Measurements from ENCODE around the gene ARHGEF17.
A peak's percentile ranks its signal among the peaks of the same experiment; 100 is the strongest.

ARHGEF17 gene

GRCh38 chr11:73340164-73340563, 32.1 kb downstream of the ARHGEF17 start:
- TF ChIP-seq ZNF692 (tag by site-specific recombination; IDR thresholded peaks at IDR 0.05) (no peak), ZNF623 (tag by site-specific recombination; IDR thresholded peaks at IDR 0.05) (peak; percentile 37; the same call in 1 of the 2 replicates)
- 0 out of 2 replicates have a peak, but pooled peaks cover under 1% of the 10 kb centered on the region for H3K4me1 ChIP-seq (ENCODE audit: control insufficient read depth, insufficient read depth, low read length)
- H3K36me3 ChIP-seq (ENCODE audit: control insufficient read depth in 2 of 2, insufficient read depth in 1 of 2, low read length in 2 of 2): no peaks in the 10 kb centered on the region
- no peaks in the 10 kb centered on the region for H3K9me3 ChIP-seq (ENCODE audit: control insufficient read depth, insufficient read depth, low read depth, low read length)
- no peak overlapping the region for H3K4me3 ChIP-seq (ENCODE audit: low read depth, low read length)
- H3K27ac ChIP-seq (ENCODE audit: extremely low read depth, low read depth, low read length): no peak overlapping the region
- POLR2A ChIA-PET: interaction anchor here (0.5 kb wide), 1 partner anchor 220 kb away, joined by 4 read pairs; no protein-coding TSS in a partner anchor
- CTCF ChIA-PET: interaction anchor here (0.7 to 4.6 kb wide), 6 partner anchors 11 to 286 kb away, joined by 3 to 37 read pairs (median 4); no protein-coding TSS in a partner anchor

- Histone ChIP-seq H3K4me1 (ENCODE audit: control insufficient read depth, insufficient read depth, low read length) (no peaks in the 10 kb centered on the region), H3K4me3 (ENCODE audit: low read depth, low read length) (no peak overlapping the region), H3K9me3 (ENCODE audit: control insufficient read depth, insufficient read depth, low read depth, low read length) (no peaks in the 10 kb centered on the region), H3K27ac (ENCODE audit: extremely low read depth, low read depth, low read length) (no peak overlapping the region), H3K36me3 (ENCODE audit: control insufficient read depth in 2 of 2, insufficient read depth in 1 of 2, low read length in 2 of 2) (peaks cover 0 to 2% of the 10 kb centered on the region in 2 experiments; a peak in 1 of 3 replicates)
- ChIA-PET CTCF (interaction anchor here (0.9 to 4.6 kb wide), 2 partner anchors 9 to 36 kb away, joined by 6 to 37 read pairs; no protein-coding TSS in a partner anchor), POLR2A (no interaction called here)
- TF ChIP-seq ZNF423 (tag by site-specific recombination; IDR thresholded peaks at IDR 0.05): no peak
- peak; percentile 65 for TF ChIP-seq ZNF398 (tag by site-specific recombination; IDR thresholded peaks at IDR 0.05)
Measured at GRCh38 chr11:73342633-73343032, 34.6 kb downstream of the ARHGEF17 start.

GRCh38 chr11:73343076-73343873, 35.2 kb downstream of the ARHGEF17 start:
- Histone ChIP-seq H3K9me3 (ENCODE audit: control insufficient read depth, insufficient read depth, low read depth, low read length) (no peaks in the 10 kb centered on the region), H3K36me3 (ENCODE audit: control insufficient read depth in 2 of 2, insufficient read depth in 1 of 2, low read length in 2 of 2) (peaks cover 0 to 9% of the 10 kb centered on the region in 2 experiments; a peak in 1 of 3 replicates), H3K27ac (ENCODE audit: extremely low read depth, low read depth, low read length) (no peak overlapping the region), H3K4me3 (ENCODE audit: low read depth, low read length) (no peak overlapping the region), H3K4me1 (ENCODE audit: control insufficient read depth, insufficient read depth, low read length) (no peaks in the 10 kb centered on the region)
- POLR2A ChIA-PET: no interaction called here
- TF ChIP-seq ZIC2 (tag by site-specific recombination; IDR thresholded peaks at IDR 0.05) (peak; percentile 38; the same call in 1 of the 2 replicates), ZNF140 (tag by site-specific recombination; IDR thresholded peaks at IDR 0.05) (no peak)
- CTCF ChIA-PET: interaction anchor here (4.6 kb wide), 1 partner anchor 8 kb away, joined by 37 read pairs; no protein-coding TSS in a partner anchor

- TF ChIP-seq ZFHX2 (tag by site-specific recombination; conservative IDR thresholded peaks at IDR 0.05) (peak; percentile 15; the same call in 1 of the 2 replicates), OVOL3 (tag by site-specific recombination; IDR thresholded peaks at IDR 0.05) (no peak)
- Histone ChIP-seq H3K36me3 (ENCODE audit: control insufficient read depth in 2 of 2, insufficient read depth in 1 of 2, low read length in 2 of 2) (peaks cover 0 to 10% of the 10 kb centered on the region in 2 experiments; a peak in 1 of 3 replicates), H3K4me1 (ENCODE audit: control insufficient read depth, insufficient read depth, low read length) (no peaks in the 10 kb centered on the region), H3K9me3 (ENCODE audit: control insufficient read depth, insufficient read depth, low read depth, low read length) (no peaks in the 10 kb centered on the region), H3K27ac (ENCODE audit: extremely low read depth, low read depth, low read length) (no peak overlapping the region), H3K4me3 (ENCODE audit: low read depth, low read length) (no peak overlapping the region)
- CTCF ChIA-PET: interaction anchor here (1.6 kb wide), 1 partner anchor 49 kb away, joined by 6 read pairs; no protein-coding TSS in a partner anchor
- POLR2A ChIA-PET: no interaction called here
Measured at GRCh38 chr11:73344191-73344607, 36.1 kb downstream of the ARHGEF17 start.
